ENCODE results near the gene PRUNE2.

- TF ChIP-seq CTCF (IDR thresholded peaks at IDR 0.05) = no peak
- no peak for TF ChIP-seq POLR2A (IDR thresholded peaks at IDR 0.05)
These were observed 205.9 kb downstream of the PRUNE2 start for GRCh38 chr9:76699971-76700370.

Data from Peyer's patch (tissue), 4 donors.